H1 (cell line): ENCODE measurements around the gene SLAMF6. TPM values are rescaled to one million over a fixed set of nuclear protein-coding genes. Genes with fewer than 3 reads are reported as not detected.

ENCODE experiments used
- CTCF ChIA-PET: fragments of 300-600 bp; sonication (Branson Sonifier 250); formaldehyde crosslinking; loops from one replicate; lab custom pipeline; 2021; ENCODE audit not compliant: partially characterized antibody; lab: Charles Lee
- POLR2A ChIA-PET: fragments of 300-600 bp; sonication (Branson Sonifier 250); formaldehyde crosslinking; loops from one replicate; lab custom pipeline; 2021; ENCODE audit warnings: inconsistent platforms; ENCODE audit not compliant: partially characterized antibody; lab: Charles Lee
- DNase-seq, 2 experiments: peaks; one replicate each; pipeline versions ENCODE4 v3.0.0 to v3.0.0-alpha.2; 2010 to 2022; ENCODE audit warnings: low spot score in 2 of 2, low read depth in 1 of 2, mixed read lengths in 1 of 2
- FAIRE-seq: peaks from 2 replicates; lab custom pipeline; 2011; peaks lifted over from hg19 to GRCh38; lab: Jason Lieb, UNC
- H2AFZ ChIP-seq: 2 replicates; pipeline ENCODE4 v1.8.1; 2012; ENCODE audit warnings: low read length, inconsistent platforms
- H2AK5ac ChIP-seq: 2 replicates; pipeline ENCODE4 v1.6.1; 2013; ENCODE audit warnings: low read depth, low read length
- H2BK120ac ChIP-seq: replicated peaks from 2 replicates; pipeline ENCODE3; 2013; ENCODE audit warnings: low read depth, low read length, inconsistent platforms
- H2BK12ac ChIP-seq: 2 replicates; pipeline ENCODE4 v1.6.1; 2013; ENCODE audit warnings: low read depth, low read length
- H2BK15ac ChIP-seq: 2 replicates; pipeline ENCODE4 v1.6.1; 2013; ENCODE audit warnings: low read length
- H2BK20ac ChIP-seq: 2 replicates; pipeline ENCODE4 v1.6.1; 2013; ENCODE audit warnings: low read length
- H2BK5ac ChIP-seq: 2 replicates; pipeline ENCODE4 v1.6.1; 2013; ENCODE audit warnings: low read depth, low read length
- H3K14ac ChIP-seq: 2 replicates; pipeline ENCODE4 v1.6.1; 2013; ENCODE audit warnings: inconsistent platforms; ENCODE audit not compliant: insufficient read length
- H3K18ac ChIP-seq: 2 replicates; pipeline ENCODE4 v1.6.1; 2013; ENCODE audit warnings: low read length; ENCODE audit errors: extremely low read depth
- H3K23ac ChIP-seq: 2 replicates; pipeline ENCODE4 v1.6.1; 2013; ENCODE audit warnings: inconsistent platforms; ENCODE audit not compliant: insufficient read length
- H3K23me2 ChIP-seq: 2 replicates; pipeline ENCODE4 v1.6.1; 2013; ENCODE audit warnings: low read depth, low read length
- H3K27ac ChIP-seq: 2 replicates; pipeline ENCODE4 v1.6.1; 2011; ENCODE audit warnings: low read depth, low read length, inconsistent platforms
- H3K27me3 ChIP-seq, 4 experiments: replicated peaks in 1 of 4; 1 replicate in 1 of 4; 2 replicates in 3 of 4; pipeline versions ENCODE4 v1.6.1 to v1.8.1; 2011 to 2013; ENCODE audit warnings: low read length in 3 of 4, mild to moderate bottlenecking in 3 of 4, inconsistent platforms in 2 of 4, mixed read lengths in 2 of 4, moderate library complexity in 1 of 4; ENCODE audit not compliant: control insufficient read depth in 3 of 4, insufficient read depth in 3 of 4; ENCODE audit errors: extremely low read depth in 1 of 4
- H3K36me3 ChIP-seq, 4 experiments: 2 replicates each; pipeline versions ENCODE4 v1.6.1 to v1.8.1; 2011 to 2013; ENCODE audit warnings: mild to moderate bottlenecking in 4 of 4, low read length in 3 of 4, moderate library complexity in 2 of 4, control low read depth in 1 of 4, inconsistent platforms in 1 of 4; ENCODE audit not compliant: insufficient read depth in 4 of 4, control insufficient read depth in 2 of 4
- H3K4ac ChIP-seq: replicated peaks from 2 replicates; pipeline ENCODE3; 2013; ENCODE audit warnings: low read length, low read depth, mixed read lengths, inconsistent platforms; ENCODE audit not compliant: insufficient read length
- H3K4me1 ChIP-seq, 4 experiments: replicated peaks in 1 of 4; 1 replicate in 1 of 4; 2 replicates in 3 of 4; pipeline versions ENCODE4 v1.6.1 to v1.8.1; 2011 to 2013; ENCODE audit warnings: low read length in 3 of 4, inconsistent platforms in 2 of 4, mixed read lengths in 1 of 4; ENCODE audit not compliant: insufficient read depth in 4 of 4, control insufficient read depth in 3 of 4
- H3K4me2 ChIP-seq, 2 experiments: 2 replicates each; pipeline versions ENCODE4 v1.6.1 to v1.8.1; 2011 to 2013; ENCODE audit warnings: low read depth in 2 of 2, low read length in 2 of 2, control low read depth in 1 of 2, inconsistent platforms in 1 of 2, mild to moderate bottlenecking in 1 of 2; ENCODE audit not compliant: insufficient read depth in 1 of 2
- H3K4me3 ChIP-seq, 4 experiments: fragments of 200-600, 300-600 bp in 1 of 4; sonication (generic), shearing (Covaris generic), sonication (Bioruptor Twin) in 1 of 4; 2 replicates each; pipeline versions ENCODE4 v1.5.1 to v1.8.1; 2011 to 2016; ENCODE audit warnings: low read length in 4 of 4, low read depth in 3 of 4, control low read depth in 2 of 4, inconsistent platforms in 2 of 4, mild to moderate bottlenecking in 2 of 4, mixed read lengths in 1 of 4, moderate library complexity in 1 of 4; ENCODE audit not compliant: insufficient read depth in 2 of 4; ENCODE audit errors: extremely low read depth in 1 of 4
- H3K56ac ChIP-seq: replicated peaks from 2 replicates; pipeline ENCODE3; 2013; ENCODE audit warnings: low read depth, mild to moderate bottlenecking, mixed read lengths, low read length, inconsistent platforms; ENCODE audit not compliant: insufficient read length
- H3K79me1 ChIP-seq: 2 replicates; pipeline ENCODE4 v1.6.1; 2013; ENCODE audit warnings: low read depth, low read length, control low read depth
- H3K79me2 ChIP-seq, 2 experiments: 2 replicates each; pipeline versions ENCODE4 v1.6.1 to v1.8.1; 2012 to 2013; ENCODE audit warnings: low read length in 2 of 2, mild to moderate bottlenecking in 2 of 2, inconsistent platforms in 1 of 2; ENCODE audit not compliant: insufficient read depth in 2 of 2, control insufficient read depth in 1 of 2
- H3K9ac ChIP-seq, 4 experiments: replicated peaks in 1 of 4; 1 replicate in 1 of 4; 2 replicates in 3 of 4; pipeline versions ENCODE4 v1.6.1 to v1.8.1; 2011 to 2013; ENCODE audit warnings: low read depth in 3 of 4, low read length in 3 of 4, control low read depth in 2 of 4, mild to moderate bottlenecking in 2 of 4, moderate library complexity in 2 of 4, inconsistent platforms in 1 of 4; ENCODE audit errors: extremely low read depth in 1 of 4
- H3K9me3 ChIP-seq, 2 experiments: 2 replicates each; pipeline versions ENCODE4 v1.6.1 to v1.8.1; 2012 to 2013; ENCODE audit warnings: mild to moderate bottlenecking in 2 of 2, moderate library complexity in 2 of 2, control low read depth in 1 of 2, inconsistent platforms in 1 of 2, low read depth in 1 of 2, low read length in 1 of 2, mixed read lengths in 1 of 2; ENCODE audit not compliant: insufficient read depth in 2 of 2
- H4K20me1 ChIP-seq, 2 experiments: replicated peaks in 1 of 2; 2 replicates each; pipeline versions ENCODE3 to v1.8.1; 2011 to 2013; ENCODE audit warnings: inconsistent platforms in 2 of 2, low read length in 2 of 2, mild to moderate bottlenecking in 1 of 2; ENCODE audit not compliant: insufficient read depth in 2 of 2, control insufficient read depth in 1 of 2
- H4K5ac ChIP-seq: 2 replicates; pipeline ENCODE4 v1.6.1; 2013; ENCODE audit warnings: low read length, low read depth, mixed read lengths, inconsistent platforms; ENCODE audit not compliant: insufficient read length
- H4K8ac ChIP-seq: 2 replicates; pipeline ENCODE4 v1.8.0; 2013; ENCODE audit warnings: mild to moderate bottlenecking, moderate library complexity, low read length, inconsistent platforms; ENCODE audit not compliant: insufficient read depth; ENCODE audit errors: extremely low read depth
- H4K91ac ChIP-seq: replicated peaks from 2 replicates; pipeline ENCODE3; 2013; ENCODE audit warnings: low read length, mixed read lengths, inconsistent platforms; ENCODE audit not compliant: insufficient read length
- CEBPB ChIP-seq: IDR thresholded peaks from 2 replicates; pipeline ENCODE4 v1.6.1; 2012; ENCODE audit warnings: low read depth, low read length
- CTCF ChIP-seq, 3 experiments: IDR thresholded peaks; 1 replicate in 2 of 3; 2 replicates in 1 of 3; pipeline versions ENCODE4 v1.5.1 to v1.6.1; 2011; ENCODE audit warnings: low read length in 3 of 3, mild to moderate bottlenecking in 3 of 3, inconsistent platforms in 2 of 3, low read depth in 1 of 3, moderate library complexity in 1 of 3; ENCODE audit not compliant: insufficient read depth in 1 of 3; ENCODE audit errors: control extremely low read depth in 1 of 3
- FOSL1 ChIP-seq: IDR thresholded peaks from 2 replicates; pipeline ENCODE4 v1.6.1; 2011; ENCODE audit warnings: mild to moderate bottlenecking, low read depth, low read length, moderate library complexity; ENCODE audit not compliant: insufficient read depth
- KDM1A ChIP-seq: fragments of 200-600, 300-600 bp; sonication (generic); IDR thresholded peaks from 2 replicates; pipeline ENCODE4 v1.7.1; 2016; ENCODE audit warnings: mild to moderate bottlenecking, low read length, borderline replicate concordance
- POLR2AphosphoS5 ChIP-seq: IDR thresholded peaks from 2 replicates; pipeline ENCODE4 v1.6.1; 2011; ENCODE audit warnings: low read depth, low read length
- RAD21 ChIP-seq, 2 experiments: IDR thresholded peaks in 1 of 2; conservative IDR thresholded peaks in 1 of 2; 2 replicates each; pipeline ENCODE4 v1.6.1; 2011; ENCODE audit warnings: low read depth in 2 of 2, low read length in 2 of 2, improper control_type of control experiment in 1 of 2, inconsistent platforms in 1 of 2, mild to moderate bottlenecking in 1 of 2, moderate library complexity in 1 of 2
- WGBS, 2 experiments: shearing (Covaris generic) in 1 of 2; methylation state at CpG; one replicate each; pipeline versions ENCODE4 v1.1.6 to v1.1.7; 2013 to 2015; ENCODE audit warnings: low lambda C conversion rate in 2 of 2, mixed read lengths in 2 of 2, inconsistent platforms in 1 of 2, low coverage in 1 of 2, missing lambda C conversion rate in 1 of 2; ENCODE audit not compliant: insufficient replicate concordance in 2 of 2, insufficient coverage in 1 of 2, insufficient read length in 1 of 2; ENCODE audit errors: extremely low coverage in 1 of 2, missing lambda C conversion rate in 1 of 2; 5-methylcytosine and 5-hydroxymethylcytosine counted together
- polyA plus RNA-seq, 7 experiments: library from polyadenylated mRNA; depleted of rRNA in 3 of 7; stranded (reverse) in 5 of 7; unstranded in 2 of 7; fragments of >200 nt in 5 of 7; fragments of 200-250 nt in 2 of 7; gene quantifications; 1 replicate in 5 of 7; 2 replicates in 1 of 7; 4 replicates in 1 of 7; pipeline versions ENCODE4 v1.2.1 to v1.2.3, GENCODE V29; 2011 to 2013; ENCODE audit warnings: missing spikeins in 2 of 7, mixed read lengths in 2 of 7
- total RNA-seq: library from RNA; stranded (reverse); fragmentation: NEBNext Ultra II Directional; extraction: Animal tissue kit (Norgen Biotek cat#: 25700); gene quantifications from 2 replicates; pipeline ENCODE4 v1.2.1, GENCODE V29; 2021

Gene SLAMF6
- total and polyA plus RNA-seq, 2 of the 8 experiments (the other 6 are each of a cell fraction or from before 2014, with no cell fraction given): not detected

- no peak overlapping the region for H2BK12ac ChIP-seq
- WGBS, 2 experiments: 76% methylated on average over 4 of the region's 4 CpGs; no CpG with 5 or more reads in 1 of the 2 experiments
- no peaks in the 10 kb centered on the region for H3K36me3 ChIP-seq
- no peak overlapping the region for H2AK5ac ChIP-seq
- DNase-seq (no peak), FAIRE-seq (no peak)
- H2BK120ac ChIP-seq: no peak overlapping the region
- no peaks in the 10 kb centered on the region for H3K27me3 ChIP-seq
- H3K4ac ChIP-seq: no peak overlapping the region
- no peak overlapping the region for H3K14ac ChIP-seq
- no peak overlapping the region for H3K9ac ChIP-seq
- no peak overlapping the region for H3K18ac ChIP-seq
- no peak overlapping the region for H3K4me2 ChIP-seq
- TF ChIP-seq KDM1A: no peak
- TF ChIP-seq CEBPB: no peak
- TF ChIP-seq CTCF (IDR thresholded peaks at IDR 0.05; ENCODE audit: control extremely low read depth in 1 of 3, insufficient read depth in 1 of 3, low read depth in 1 of 3, low read length in 3 of 3): no peak
- no peak for TF ChIP-seq RAD21 (IDR thresholded peaks at IDR 0.05 in 1 of 2, conservative IDR thresholded peaks at IDR 0.05 in 1 of 2; ENCODE audit: low read depth in 2 of 2, low read length in 2 of 2)
- TF ChIP-seq POLR2AphosphoS5: no peak
- TF ChIP-seq FOSL1: no peak
- no peaks in the 10 kb centered on the region for H3K4me1 ChIP-seq
- ChIA-PET POLR2A (no interaction called here), CTCF (interaction anchor here (1.0 to 9.6 kb wide), 5 partner anchors 9 to 60 kb away, joined by 3 to 88 read pairs (median 4); no protein-coding TSS in a partner anchor)
- H3K27ac ChIP-seq: no peak overlapping the region
- no peak overlapping the region for H2AFZ ChIP-seq
- no peak overlapping the region for H4K5ac ChIP-seq
- H3K4me3 ChIP-seq: no peak overlapping the region
- H4K20me1 ChIP-seq: no peaks in the 10 kb centered on the region
- H3K9me3 ChIP-seq: no peaks in the 10 kb centered on the region
- H4K8ac ChIP-seq: no peak overlapping the region
- no peak overlapping the region for H2BK20ac ChIP-seq
- H4K91ac ChIP-seq: no peak overlapping the region
- no peaks in the 10 kb centered on the region for H3K79me2 ChIP-seq
- no peak overlapping the region for H2BK15ac ChIP-seq
- H2BK5ac ChIP-seq: no peak overlapping the region
- no peak overlapping the region for H3K23ac ChIP-seq
- no peak overlapping the region for H3K56ac ChIP-seq
- no peaks in the 10 kb centered on the region for H3K79me1 ChIP-seq
- H3K23me2 ChIP-seq: no peaks in the 10 kb centered on the region
Measured at GRCh38 chr1:160553778-160554177, 30.7 kb upstream of the SLAMF6 start.
